HL-60 (cell line): ENCODE data around the gene TMEM126B.

Experiments
- DNase-seq, 2 experiments: peaks; one replicate each; pipeline ENCODE4 v3.0.0-alpha.2; 2010 to 2020; ENCODE audit warnings: low read depth in 1 of 2, low spot score in 1 of 2
- H3K27ac ChIP-seq: fragments of 250-450 bp; sonication (Bioruptor Pico); replicated peaks from 2 replicates; pipeline ENCODE4 v1.5.1; 2020; ENCODE audit warnings: mild to moderate bottlenecking, moderate library complexity
- H3K27me3 ChIP-seq: fragments of 250-450 bp; sonication (Bioruptor Pico); 2 replicates; pipeline ENCODE4 v1.5.1; 2021; ENCODE audit warnings: mild to moderate bottlenecking, moderate library complexity; ENCODE audit not compliant: insufficient read depth, poor library complexity, severe bottlenecking
- H3K4me3 ChIP-seq: replicated peaks from 2 replicates; pipeline ENCODE4 v1.5.1; 2011; ENCODE audit warnings: mild to moderate bottlenecking, control low read depth, low read length; ENCODE audit not compliant: insufficient read depth
- GABPA ChIP-seq: IDR thresholded peaks from 2 replicates; pipeline ENCODE4 v1.6.1; 2012; ENCODE audit warnings: low read depth
- POLR2AphosphoS5 ChIP-seq: IDR thresholded peaks from 2 replicates; pipeline ENCODE4 v1.6.1; 2012; ENCODE audit warnings: low read depth
- REST ChIP-seq: IDR thresholded peaks from 2 replicates; pipeline ENCODE4 v1.6.1; 2012; ENCODE audit warnings: low read depth; ENCODE audit not compliant: insufficient replicate concordance
- SPI1 ChIP-seq: IDR thresholded peaks from 2 replicates; pipeline ENCODE4 v1.6.1; 2012; ENCODE audit warnings: low read depth, mild to moderate bottlenecking, borderline replicate concordance
- long read RNA-seq: library from polyadenylated mRNA; unstranded; transcript quantifications from one replicate; pipeline ENCODE4 v2.0.0, GENCODE V29; 2020
- TF ChIP-seq, protein P1 (sequence below): IDR thresholded peaks from one replicate; pipeline ENCODE4 v1.5.1; 2011; ENCODE audit warnings: low read length, control low read depth, inconsistent platforms; ENCODE audit not compliant: insufficient read depth

The TMEM126B gene
- long read RNA-seq, transcript TMEM126B-201 (5 exons, 989 nt): minor isoform, 20 of 121 reads
- long read RNA-seq, transcript TMEM126B-202 (6 exons, 1,210 nt): major isoform, 82 of 121 reads
- long read RNA-seq, partial matches to known transcripts: 5 of 121 reads
- long read RNA-seq, other reads (novel, unspliced or antisense): 7 of 121 reads

- Histone ChIP-seq H3K4me3 (peak within 1 kb of the TSS; percentile 87), H3K27ac (peak within 1 kb of the TSS; percentile 73), H3K27me3 (no peaks in the 10 kb centered on the region)
- TF ChIP-seq REST (peak; percentile 54), POLR2AphosphoS5 (peak; percentile 87), SPI1 (peak; percentile 43; the same call in 1 of the 2 replicates), GABPA (no peak)
- TF ChIP-seq, protein P1, sequence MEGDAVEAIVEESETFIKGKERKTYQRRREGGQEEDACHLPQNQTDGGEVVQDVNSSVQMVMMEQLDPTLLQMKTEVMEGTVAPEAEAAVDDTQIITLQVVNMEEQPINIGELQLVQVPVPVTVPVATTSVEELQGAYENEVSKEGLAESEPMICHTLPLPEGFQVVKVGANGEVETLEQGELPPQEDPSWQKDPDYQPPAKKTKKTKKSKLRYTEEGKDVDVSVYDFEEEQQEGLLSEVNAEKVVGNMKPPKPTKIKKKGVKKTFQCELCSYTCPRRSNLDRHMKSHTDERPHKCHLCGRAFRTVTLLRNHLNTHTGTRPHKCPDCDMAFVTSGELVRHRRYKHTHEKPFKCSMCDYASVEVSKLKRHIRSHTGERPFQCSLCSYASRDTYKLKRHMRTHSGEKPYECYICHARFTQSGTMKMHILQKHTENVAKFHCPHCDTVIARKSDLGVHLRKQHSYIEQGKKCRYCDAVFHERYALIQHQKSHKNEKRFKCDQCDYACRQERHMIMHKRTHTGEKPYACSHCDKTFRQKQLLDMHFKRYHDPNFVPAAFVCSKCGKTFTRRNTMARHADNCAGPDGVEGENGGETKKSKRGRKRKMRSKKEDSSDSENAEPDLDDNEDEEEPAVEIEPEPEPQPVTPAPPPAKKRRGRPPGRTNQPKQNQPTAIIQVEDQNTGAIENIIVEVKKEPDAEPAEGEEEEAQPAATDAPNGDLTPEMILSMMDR: no peak
- peak; percentile 85 to 97 for DNase-seq
These were observed at the start of gene TMEM126B for GRCh38 chr11:85627998-85628770. TMEM126B (plus strand) TSS chr11:85628593; CDS start chr11:85628608, 15 bp downstream.

DNA sequence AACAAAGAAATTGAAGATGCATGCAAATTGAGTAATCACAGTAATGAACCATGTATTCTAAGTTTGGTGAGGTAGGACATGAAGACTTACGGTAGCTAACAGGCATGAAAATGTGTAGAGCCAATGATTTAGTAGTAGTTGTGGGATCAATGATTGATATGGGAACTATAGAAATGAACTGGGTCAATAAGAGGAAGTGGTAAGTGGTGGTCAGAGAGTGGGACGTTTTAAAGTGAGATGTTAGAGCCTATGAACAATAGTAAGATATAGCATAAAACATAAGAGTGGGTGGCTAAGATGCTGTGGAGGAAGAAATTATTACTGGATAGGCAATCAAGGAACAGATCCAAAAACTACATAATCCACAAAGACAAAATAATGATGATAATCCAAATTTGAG lies 46.3 kb upstream of the TMEM126B start:
- no peak for TF ChIP-seq REST
- TF ChIP-seq SPI1: peak; percentile 28; the same call in 1 of the 2 replicates
- no peak for TF ChIP-seq GABPA
- H3K4me3 ChIP-seq: no peak overlapping the region
- DNase-seq: no peak
- H3K27me3 ChIP-seq: no peaks in the 10 kb centered on the region
- no peak overlapping the region for H3K27ac ChIP-seq

DNA sequence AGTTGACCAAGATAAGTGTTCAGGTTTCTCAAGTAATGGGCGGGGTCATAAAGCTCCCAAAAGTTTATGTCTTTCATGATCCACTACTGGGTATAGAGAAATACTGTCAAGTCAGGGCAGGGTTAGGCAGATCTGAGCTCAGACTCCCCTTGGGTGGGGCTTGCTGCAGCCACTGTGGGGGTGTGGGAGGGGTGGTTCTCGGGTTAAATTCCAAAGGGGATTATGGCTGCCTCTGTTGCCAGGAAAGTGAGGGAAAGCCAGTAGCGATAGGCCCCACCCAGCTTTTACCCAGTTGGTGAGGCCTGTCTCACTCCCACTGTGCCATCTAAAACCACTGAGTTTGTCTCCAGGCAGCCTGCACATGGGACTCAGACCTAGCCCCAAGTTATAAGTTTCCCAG lies 39.0 kb upstream of the TMEM126B start:
- no peak overlapping the region for H3K4me3 ChIP-seq
- H3K27me3 ChIP-seq: no peaks in the 10 kb centered on the region
- no peak overlapping the region for H3K27ac ChIP-seq
- TF ChIP-seq, protein P1: no peak
- no peak for TF ChIP-seq POLR2AphosphoS5
- TF ChIP-seq GABPA: no peak
- no peak for TF ChIP-seq SPI1
- no peak for TF ChIP-seq REST
- DNase-seq: no peak
